ENCODE results near the gene ZNF121. TPM values are rescaled to one million over a fixed set of nuclear protein-coding genes. Genes with fewer than 3 reads are reported as not detected.

Gene ZNF121
- total RNA-seq, 1 donor from 2014 or later = 178 TPM

DNA sequence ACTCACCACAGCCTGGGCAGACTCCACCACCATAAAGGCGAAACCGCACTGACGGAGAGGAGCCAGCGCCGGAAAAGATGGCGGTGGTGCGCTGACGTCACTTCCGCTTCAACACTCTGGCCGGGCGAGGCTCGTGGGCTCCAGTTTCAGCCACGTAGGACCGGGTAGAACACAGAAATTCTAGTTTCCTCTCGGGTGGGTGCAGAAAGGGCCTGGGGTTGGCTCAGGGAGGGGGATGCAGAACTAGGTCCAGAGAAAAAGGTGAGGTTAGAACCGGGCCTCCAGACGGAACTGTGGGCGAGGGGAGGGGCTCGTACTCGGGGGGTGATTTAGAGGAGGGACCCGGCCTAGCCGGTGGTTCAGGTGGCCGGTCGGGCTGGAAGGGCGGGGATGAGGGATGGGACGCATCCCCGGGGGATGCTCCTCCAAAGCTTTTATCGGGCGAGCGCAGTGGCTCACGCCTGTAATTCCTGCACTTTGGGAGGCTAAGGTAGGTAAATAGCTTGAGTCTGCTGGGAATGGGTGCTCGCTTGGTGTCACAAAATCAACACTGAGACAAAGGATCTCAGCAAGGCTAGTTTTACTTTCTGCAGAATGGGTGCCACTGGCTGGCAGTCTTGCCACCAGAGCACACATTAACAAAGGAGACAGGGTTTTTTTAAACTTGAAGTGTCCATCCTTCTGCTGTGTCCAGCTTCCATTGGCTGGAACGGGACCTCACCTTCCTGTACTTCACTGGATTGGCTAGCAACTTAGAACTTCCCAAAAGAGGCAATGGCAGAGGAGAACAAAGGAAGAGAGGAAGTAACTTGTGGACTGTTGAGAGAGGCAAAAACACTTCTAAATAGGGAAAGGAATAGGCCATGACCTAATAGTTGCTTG is 37.1 kb upstream of the ZNF121 start, which contains the start of gene ZNF561:
TSS of gene ZNF561 (minus strand) at position 77 of the 882 bp plus-strand sequence. CDS start 1,776 bp downstream, outside the sequence.
- H3K27me3 ChIP-seq = no peaks in the 10 kb centered on the region
- peak within 1 kb of the TSS; percentile 78 for H3K4me2 ChIP-seq
- peak within 1 kb of the TSS; percentile 96 for H3K9ac ChIP-seq
- Mint-ChIP-seq H3K4me1 (peaks cover 30% of the 10 kb centered on the region), H3K9me3 (no peaks in the 10 kb centered on the region), H3K27me3 (ENCODE audit: insufficient read depth, low read depth) (peaks cover 11% of the 10 kb centered on the region), H3K36me3 (peaks cover 20% of the 10 kb centered on the region), H3K4me3 (peak within 1 kb of the TSS; percentile 100), H3K27ac (peak within 1 kb of the TSS; percentile 100)
- H4K20me1 ChIP-seq (ENCODE audit: low read depth) = no peaks in the 10 kb centered on the region
- H3K79me2 ChIP-seq (ENCODE audit: low read depth) = peaks cover 40% of the 10 kb centered on the region
- peaks cover 12% of the 10 kb centered on the region for H3F3A ChIP-seq (ENCODE audit: low read depth)
- TF ChIP-seq EZH2phosphoT487 (IDR thresholded peaks at IDR 0.05) = no peak
- no peak for TF ChIP-seq EZH2 (IDR thresholded peaks at IDR 0.05)
- no peak for TF ChIP-seq CTCF (IDR thresholded peaks at IDR 0.05)
- peak within 1 kb of the TSS; percentile 88 for H3K4me3 ChIP-seq
- H3K4me1 ChIP-seq = peaks cover 14% of the 10 kb centered on the region
- DNase-seq (ENCODE audit: low spot score) = peak; percentile 95
- H2AFZ ChIP-seq (replicated peaks) = peak within 1 kb of the TSS; percentile 95
- H3K9me3 ChIP-seq (ENCODE audit: low read depth) = no peaks in the 10 kb centered on the region
- H3K27ac ChIP-seq = peak within 1 kb of the TSS; percentile 98
- H3K36me3 ChIP-seq = peaks cover 6% of the 10 kb centered on the region

DNA sequence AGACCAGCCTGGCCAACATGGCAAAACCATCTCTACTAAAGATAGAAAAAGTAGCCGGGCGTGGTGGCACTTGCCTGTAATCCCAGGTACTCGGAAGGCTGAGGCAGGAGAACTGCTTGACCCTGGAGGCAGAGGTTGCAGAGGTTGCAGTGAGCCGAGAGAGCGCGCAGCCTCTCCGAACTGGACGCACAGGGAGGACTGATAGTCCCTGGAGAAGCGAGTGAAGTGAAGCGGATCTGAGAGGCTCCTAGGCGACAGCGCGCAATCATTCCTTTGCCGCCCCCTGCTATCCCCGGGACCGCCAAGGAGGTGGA is 36.5 kb upstream of the ZNF121 start:
- Mint-ChIP-seq H3K36me3 (peaks cover 21% of the 10 kb centered on the region), H3K4me3 (peak overlapping the region; percentile 100), H3K9me3 (no peaks in the 10 kb centered on the region), H3K27ac (peak overlapping the region; percentile 100), H3K4me1 (peaks cover 28% of the 10 kb centered on the region), H3K27me3 (ENCODE audit: insufficient read depth, low read depth) (peaks cover 11% of the 10 kb centered on the region)
- Histone ChIP-seq H3K4me1 (peaks cover 14% of the 10 kb centered on the region), H3K27me3 (no peaks in the 10 kb centered on the region), H3K9ac (peak overlapping the region; percentile 96), H3K27ac (peak overlapping the region; percentile 98), H3K79me2 (ENCODE audit: low read depth) (peaks cover 40% of the 10 kb centered on the region), H3K4me3 (peak overlapping the region; percentile 88), H3K9me3 (ENCODE audit: low read depth) (no peaks in the 10 kb centered on the region), H3K4me2 (peak overlapping the region; percentile 78), H3K36me3 (peaks cover 6% of the 10 kb centered on the region), H2AFZ (replicated peaks) (peak overlapping the region; percentile 95), H3F3A (ENCODE audit: low read depth) (peaks cover 12% of the 10 kb centered on the region), H4K20me1 (ENCODE audit: low read depth) (no peaks in the 10 kb centered on the region)
- TF ChIP-seq CTCF (IDR thresholded peaks at IDR 0.05) = no peak
- no peak for TF ChIP-seq EZH2 (IDR thresholded peaks at IDR 0.05)
- TF ChIP-seq EZH2phosphoT487 (IDR thresholded peaks at IDR 0.05) = no peak
- DNase-seq (ENCODE audit: low spot score) = no peak

- Histone ChIP-seq H3K9me3 (ENCODE audit: low read depth) (no peaks in the 10 kb centered on the region), H3K27ac (no peak overlapping the region), H3F3A (ENCODE audit: low read depth) (no peaks in the 10 kb centered on the region), H3K4me1 (peaks cover 6% of the 10 kb centered on the region), H2AFZ (replicated peaks) (no peak overlapping the region), H3K4me2 (no peak overlapping the region), H3K79me2 (ENCODE audit: low read depth) (peaks cover 21% of the 10 kb centered on the region), H3K36me3 (peaks cover 46% of the 10 kb centered on the region), H3K27me3 (no peaks in the 10 kb centered on the region), H3K9ac (no peak overlapping the region), H4K20me1 (ENCODE audit: low read depth) (no peaks in the 10 kb centered on the region), H3K4me3 (no peak overlapping the region)
- peaks cover 15% of the 10 kb centered on the region for H3K9me3 Mint-ChIP-seq
- H3K36me3 Mint-ChIP-seq = peaks cover 60% of the 10 kb centered on the region
- no peak overlapping the region for H3K4me3 Mint-ChIP-seq
- TF ChIP-seq EZH2phosphoT487 (IDR thresholded peaks at IDR 0.05) (no peak), EZH2 (IDR thresholded peaks at IDR 0.05) (no peak), CTCF (IDR thresholded peaks at IDR 0.05) (no peak)
- no peak overlapping the region for H3K27ac Mint-ChIP-seq
- H3K4me1 Mint-ChIP-seq = peaks cover 6% of the 10 kb centered on the region
- no peak for DNase-seq (ENCODE audit: low spot score)
- peaks cover 6% of the 10 kb centered on the region for H3K27me3 Mint-ChIP-seq (ENCODE audit: insufficient read depth, low read depth)
Measured at GRCh38 chr19:9615844-9616243, 31.5 kb upstream of the ZNF121 start.
